Neutrophil (primary cell): ENCODE data around the gene MCL1.
A peak's percentile ranks its signal among the peaks of the same experiment; 100 is the strongest.

Experiments used
- H3K27ac ChIP-seq: fragments of 200-600 bp; sonication (generic); 2 replicates; pipeline ENCODE4 v1.5.1; 2016; ENCODE audit warnings: mild to moderate bottlenecking, moderate library complexity
- H3K27me3 ChIP-seq: fragments of 200-600 bp; sonication (generic); 2 replicates; pipeline ENCODE4 v1.6.0; 2016; ENCODE audit warnings: mild to moderate bottlenecking
- H3K36me3 ChIP-seq: fragments of 200-600 bp; sonication (generic); 2 replicates; pipeline ENCODE4 v1.5.1; 2017
- H3K4me1 ChIP-seq, 2 experiments: fragments of 200-600 bp in 1 of 2; sonication (generic) in 1 of 2; 1 replicate in 1 of 2; 2 replicates in 1 of 2; pipeline versions ENCODE4 v1.5.1 to v1.6.1; 2013 to 2016; ENCODE audit warnings: low read depth in 1 of 2, low read length in 1 of 2, mild to moderate bottlenecking in 1 of 2, moderate library complexity in 1 of 2; ENCODE audit not compliant: control insufficient read depth in 1 of 2, insufficient read depth in 1 of 2
- H3K4me3 ChIP-seq, 2 experiments: fragments of 200-600 bp in 1 of 2; sonication (generic) in 1 of 2; 1 replicate in 1 of 2; 2 replicates in 1 of 2; pipeline ENCODE4 v1.5.1; 2013 to 2016; ENCODE audit warnings: low read depth in 1 of 2, low read length in 1 of 2, mild to moderate bottlenecking in 1 of 2, moderate library complexity in 1 of 2
- H3K9me3 ChIP-seq: fragments of 200-600 bp; sonication (generic); 2 replicates; pipeline ENCODE4 v1.5.1; 2016
- CTCF ChIP-seq: fragments of 200-600 bp; sonication (generic); IDR thresholded peaks from 2 replicates; pipeline ENCODE4 v1.5.1; 2016; ENCODE audit warnings: antibody characterized with exemption

MCL1 gene

GRCh38 chr1:150615346-150616201 lies 36.2 kb upstream of the MCL1 start:
- no peak for TF ChIP-seq CTCF
- Histone ChIP-seq H3K4me3 (peak overlapping the region; percentile 1 to 62), H3K9me3 (no peaks in the 10 kb centered on the region), H3K27ac (peak overlapping the region; percentile 98), H3K36me3 (no peaks in the 10 kb centered on the region), H3K4me1 (peaks cover 86 to 87% of the 10 kb centered on the region in 2 experiments), H3K27me3 (no peaks in the 10 kb centered on the region)

- Histone ChIP-seq H3K27ac (peak overlapping the region; percentile 98), H3K4me1 (peaks cover 85 to 87% of the 10 kb centered on the region in 2 experiments), H3K4me3 (peak overlapping the region; percentile 62 to 67), H3K36me3 (no peaks in the 10 kb centered on the region), H3K27me3 (no peaks in the 10 kb centered on the region), H3K9me3 (no peaks in the 10 kb centered on the region)
- peak; percentile 33 for TF ChIP-seq CTCF
Measured at GRCh38 chr1:150613061-150613920, 33.9 kb upstream of the MCL1 start.

GRCh38 chr1:150612014-150612345 lies 32.6 kb upstream of the MCL1 start:
- no peaks in the 10 kb centered on the region for H3K36me3 ChIP-seq
- H3K4me1 ChIP-seq, result peaks cover 85 to 86% of the 10 kb centered on the region in 2 experiments
- peak overlapping the region; percentile 98 for H3K27ac ChIP-seq
- no peak for TF ChIP-seq CTCF
- H3K27me3 ChIP-seq, result no peaks in the 10 kb centered on the region
- peak overlapping the region; percentile 62 to 67 for H3K4me3 ChIP-seq
- H3K9me3 ChIP-seq, result no peaks in the 10 kb centered on the region

GRCh38 chr1:150610576-150610975 lies 31.2 kb upstream of the MCL1 start:
- Histone ChIP-seq H3K4me3 (peak overlapping the region; percentile 44 to 47), H3K27ac (peak overlapping the region; percentile 98), H3K4me1 (peaks cover 76 to 82% of the 10 kb centered on the region in 2 experiments), H3K9me3 (no peaks in the 10 kb centered on the region), H3K36me3 (no peaks in the 10 kb centered on the region), H3K27me3 (no peaks in the 10 kb centered on the region)
- no peak for TF ChIP-seq CTCF

- TF ChIP-seq CTCF, result no peak
- Histone ChIP-seq H3K36me3 (no peaks in the 10 kb centered on the region), H3K9me3 (no peaks in the 10 kb centered on the region), H3K4me1 (peaks cover 73 to 78% of the 10 kb centered on the region in 2 experiments), H3K27ac (peak overlapping the region; percentile 98), H3K4me3 (peak overlapping the region; percentile 20 to 47), H3K27me3 (no peaks in the 10 kb centered on the region)
Measured at GRCh38 chr1:150609732-150610131, 30.3 kb upstream of the MCL1 start.
